Smooth muscle cell (in vitro differentiated cells): ENCODE measurements around the gene NHLRC1. TPM values are rescaled to one million over a fixed set of nuclear protein-coding genes. Genes with fewer than 3 reads are reported as not detected.

Source experiments
- DNase-seq: peaks from one replicate; lab custom pipeline; 2025; ENCODE audit not compliant: unreplicated experiment; lab: John Stamatoyannopoulos, UW
- H2AFZ ChIP-seq: fragments of 200-600 bp; sonication (generic); 2 replicates; pipeline ENCODE4 v1.6.0; 2016; ENCODE audit warnings: antibody characterized with exemption, low read depth, mild to moderate bottlenecking
- H3F3A ChIP-seq: fragments of 200-600 bp; sonication (generic); 2 replicates; pipeline ENCODE4 v1.6.0; 2017; ENCODE audit warnings: antibody characterized with exemption, low read depth
- H3K27ac ChIP-seq: fragments of 200-600 bp; sonication (generic); 2 replicates; pipeline ENCODE4 v1.5.1; 2016; ENCODE audit warnings: low read depth, mild to moderate bottlenecking
- H3K27me3 ChIP-seq: fragments of 200-600 bp; sonication (generic); 2 replicates; pipeline ENCODE4 v1.6.1; 2016; ENCODE audit warnings: low read depth, mild to moderate bottlenecking
- H3K36me3 ChIP-seq: fragments of 200-600 bp; sonication (generic); 2 replicates; pipeline ENCODE4 v1.5.1; 2016; ENCODE audit warnings: low read depth
- H3K4me1 ChIP-seq: fragments of 200-600 bp; sonication (generic); 2 replicates; pipeline ENCODE4 v1.5.1; 2016; ENCODE audit warnings: low read depth
- H3K4me2 ChIP-seq: fragments of 200-600 bp; sonication (generic); 2 replicates; pipeline ENCODE4 v1.6.0; 2016; ENCODE audit warnings: mild to moderate bottlenecking
- H3K4me3 ChIP-seq: fragments of 200-600 bp; sonication (generic); 2 replicates; pipeline ENCODE4 v1.5.1; 2016; ENCODE audit warnings: mild to moderate bottlenecking
- H3K79me2 ChIP-seq: fragments of 200-600 bp; sonication (generic); 2 replicates; pipeline ENCODE4 v1.6.0; 2016; ENCODE audit warnings: low read depth, mild to moderate bottlenecking
- H3K9ac ChIP-seq: fragments of 200-600 bp; sonication (generic); 2 replicates; pipeline ENCODE4 v1.6.0; 2016; ENCODE audit warnings: low read depth
- H3K9me3 ChIP-seq: fragments of 200-600 bp; sonication (generic); replicated peaks from 2 replicates; pipeline ENCODE4 v1.5.1; 2016; ENCODE audit warnings: low read depth
- H4K20me1 ChIP-seq: fragments of 200-600 bp; sonication (generic); 2 replicates; pipeline ENCODE4 v1.6.0; 2016; ENCODE audit warnings: low read depth
- WGBS: methylation state at CpG from one replicate; pipeline ENCODE4 v1.1.7; 2016; ENCODE audit warnings: low lambda C conversion rate; 5-methylcytosine and 5-hydroxymethylcytosine counted together
- polyA plus RNA-seq: library from polyadenylated mRNA; unstranded; fragments of >200 nt; fragmentation: Nextera tagmentation; extraction: Ambion mirVana; gene quantifications from 2 replicates; pipeline ENCODE4 v1.2.1, GENCODE V29; 2016
- total RNA-seq: library from RNA; depleted of rRNA; stranded (reverse); fragments of >200 nt; gene quantifications from 2 replicates; pipeline ENCODE4 v1.2.3, GENCODE V29; 2014
- TF ChIP-seq, protein P1 (sequence below): fragments of 200-600 bp; sonication (generic); IDR thresholded peaks from 2 replicates; pipeline ENCODE4 v1.5.1; 2017; ENCODE audit warnings: borderline replicate concordance, mild to moderate bottlenecking, antibody characterized with exemption; ENCODE audit not compliant: insufficient read depth, poor library complexity, severe bottlenecking

The NHLRC1 gene
- total and polyA plus RNA-seq, 2 experiments from 2014 or later = 0.42 to 0.85 TPM

DNA sequence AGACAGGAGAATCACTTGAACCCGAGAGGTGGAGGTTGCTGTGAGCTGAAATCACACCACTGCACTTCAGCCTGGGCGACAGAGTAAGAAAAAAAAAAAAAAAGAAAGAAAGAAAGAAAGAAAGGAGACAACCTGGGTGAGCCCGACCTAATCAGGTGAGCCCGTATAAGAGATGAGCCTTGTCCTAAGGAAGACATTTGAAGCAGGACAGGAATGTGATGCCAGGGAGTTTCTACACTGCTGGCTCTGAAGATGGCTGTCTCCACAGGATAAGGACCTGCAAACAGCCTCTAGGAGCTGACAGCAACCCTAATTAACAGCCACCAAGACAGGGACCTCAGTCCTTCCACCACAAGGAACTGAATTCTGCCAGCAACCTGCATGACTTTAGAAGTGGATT is 41.9 kb downstream of the NHLRC1 start:
- Histone ChIP-seq H2AFZ (no peak overlapping the region), H3K4me2 (no peak overlapping the region), H4K20me1 (no peaks in the 10 kb centered on the region), H3K4me1 (no peaks in the 10 kb centered on the region), H3F3A (peaks cover 7% of the 10 kb centered on the region), H3K79me2 (no peaks in the 10 kb centered on the region), H3K9me3 (no peaks in the 10 kb centered on the region), H3K9ac (no peak overlapping the region), H3K36me3 (no peaks in the 10 kb centered on the region), H3K27ac (no peak overlapping the region), H3K27me3 (no peaks in the 10 kb centered on the region), H3K4me3 (no peak overlapping the region)
- no peak for DNase-seq
- WGBS = 87% methylated on average over 4 of the region's 4 CpGs
- TF ChIP-seq, protein P1, sequence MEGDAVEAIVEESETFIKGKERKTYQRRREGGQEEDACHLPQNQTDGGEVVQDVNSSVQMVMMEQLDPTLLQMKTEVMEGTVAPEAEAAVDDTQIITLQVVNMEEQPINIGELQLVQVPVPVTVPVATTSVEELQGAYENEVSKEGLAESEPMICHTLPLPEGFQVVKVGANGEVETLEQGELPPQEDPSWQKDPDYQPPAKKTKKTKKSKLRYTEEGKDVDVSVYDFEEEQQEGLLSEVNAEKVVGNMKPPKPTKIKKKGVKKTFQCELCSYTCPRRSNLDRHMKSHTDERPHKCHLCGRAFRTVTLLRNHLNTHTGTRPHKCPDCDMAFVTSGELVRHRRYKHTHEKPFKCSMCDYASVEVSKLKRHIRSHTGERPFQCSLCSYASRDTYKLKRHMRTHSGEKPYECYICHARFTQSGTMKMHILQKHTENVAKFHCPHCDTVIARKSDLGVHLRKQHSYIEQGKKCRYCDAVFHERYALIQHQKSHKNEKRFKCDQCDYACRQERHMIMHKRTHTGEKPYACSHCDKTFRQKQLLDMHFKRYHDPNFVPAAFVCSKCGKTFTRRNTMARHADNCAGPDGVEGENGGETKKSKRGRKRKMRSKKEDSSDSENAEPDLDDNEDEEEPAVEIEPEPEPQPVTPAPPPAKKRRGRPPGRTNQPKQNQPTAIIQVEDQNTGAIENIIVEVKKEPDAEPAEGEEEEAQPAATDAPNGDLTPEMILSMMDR = no peak

- H3K4me2 ChIP-seq = no peak overlapping the region
- TF ChIP-seq, protein P1 = no peak
- H3K27me3 ChIP-seq = no peaks in the 10 kb centered on the region
- no peak overlapping the region for H2AFZ ChIP-seq
- H3K4me3 ChIP-seq = no peak overlapping the region
- no peak overlapping the region for H3K9ac ChIP-seq
- no peaks in the 10 kb centered on the region for H4K20me1 ChIP-seq
- H3F3A ChIP-seq = peaks cover 7% of the 10 kb centered on the region
- DNase-seq = no peak
- no peak overlapping the region for H3K27ac ChIP-seq
- no peaks in the 10 kb centered on the region for H3K4me1 ChIP-seq
- no peaks in the 10 kb centered on the region for H3K36me3 ChIP-seq
- 90% methylated on average over 3 of the region's 3 CpGs for WGBS
- H3K79me2 ChIP-seq = no peaks in the 10 kb centered on the region
- H3K9me3 ChIP-seq = no peaks in the 10 kb centered on the region
Observed at GRCh38 chr6:18078866-18079265, 43.6 kb downstream of the NHLRC1 start.

DNA sequence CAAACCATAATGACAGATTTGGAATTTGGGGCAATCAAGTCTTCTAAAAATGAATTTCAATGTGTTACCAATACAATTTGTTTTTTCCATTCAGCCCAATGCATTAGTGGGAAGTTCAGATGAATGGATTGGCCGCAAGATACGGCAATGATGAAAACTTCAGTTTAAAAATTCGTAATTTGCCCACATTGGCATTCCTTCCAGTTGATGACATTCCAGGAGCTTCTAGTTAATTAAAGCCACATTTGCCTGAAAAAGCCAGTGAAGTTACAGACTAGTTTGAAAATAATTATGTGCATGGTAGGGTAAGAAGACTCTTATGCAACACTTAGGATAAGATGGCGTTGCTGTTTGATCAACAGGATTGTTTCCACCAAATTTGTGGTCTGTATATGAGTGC is 46.2 kb downstream of the NHLRC1 start:
- no peak for DNase-seq
- H3K27me3 ChIP-seq = no peaks in the 10 kb centered on the region
- H3K36me3 ChIP-seq = no peaks in the 10 kb centered on the region
- H4K20me1 ChIP-seq = no peaks in the 10 kb centered on the region
- no peak overlapping the region for H3K9ac ChIP-seq
- H2AFZ ChIP-seq = no peak overlapping the region
- no peaks in the 10 kb centered on the region for H3K9me3 ChIP-seq
- TF ChIP-seq, protein P1 = no peak
- H3K4me3 ChIP-seq = no peak overlapping the region
- WGBS = 74% methylated on average over 4 of the region's 4 CpGs
- H3F3A ChIP-seq = no peaks in the 10 kb centered on the region
- no peaks in the 10 kb centered on the region for H3K4me1 ChIP-seq
- H3K4me2 ChIP-seq = no peak overlapping the region
- no peaks in the 10 kb centered on the region for H3K79me2 ChIP-seq
- H3K27ac ChIP-seq = no peak overlapping the region

DNA sequence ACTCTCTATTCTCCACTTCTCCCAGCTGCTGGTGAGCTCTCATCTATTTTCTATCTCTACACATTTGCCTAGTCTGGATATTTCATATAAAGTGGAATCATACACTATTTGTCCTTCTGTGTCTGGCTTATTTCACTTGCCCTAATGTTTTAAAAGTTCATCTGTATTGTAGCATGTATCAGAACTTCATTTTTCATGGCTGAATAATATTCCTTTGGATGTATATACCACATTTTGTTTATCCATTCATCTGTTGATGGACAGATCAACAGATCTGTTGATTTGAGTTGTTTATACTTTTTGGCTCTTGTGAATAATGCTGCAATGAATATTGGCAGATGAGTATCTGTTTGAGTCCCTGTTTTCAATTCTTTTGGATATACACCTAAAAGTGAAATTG is 49.6 kb downstream of the NHLRC1 start:
- H3K4me1 ChIP-seq = no peaks in the 10 kb centered on the region

More for the DNA sequence above, 49.6 kb downstream of the NHLRC1 start:
- H2AFZ ChIP-seq = no peak overlapping the region
- no peak overlapping the region for H3K9ac ChIP-seq
- no peaks in the 10 kb centered on the region for H3K27me3 ChIP-seq
- no peak for DNase-seq
- no peaks in the 10 kb centered on the region for H3F3A ChIP-seq
- no peak overlapping the region for H3K4me3 ChIP-seq
- no peak overlapping the region for H3K27ac ChIP-seq
- no peaks in the 10 kb centered on the region for H3K9me3 ChIP-seq
- no peaks in the 10 kb centered on the region for H4K20me1 ChIP-seq
- no peak overlapping the region for H3K4me2 ChIP-seq
- no peaks in the 10 kb centered on the region for H3K36me3 ChIP-seq
- TF ChIP-seq, protein P1 = no peak
- no peaks in the 10 kb centered on the region for H3K79me2 ChIP-seq
